Left ventricle myocardium superior (tissue), 1 donor: ENCODE measurements around the gene KRT79. TPM values are rescaled to one million over a fixed set of nuclear protein-coding genes. Genes with fewer than 3 reads are reported as not detected.

ENCODE experiments used
- ATAC-seq: fragments of 200-7000 bp; cut with Tn5 transposase; one replicate; pipeline ENCODE4 v1.9.1; 2020; ENCODE audit warnings: mild to moderate bottlenecking, moderate library complexity
- DNase-seq: peaks from one replicate; pipeline ENCODE4 v3.0.0-alpha.2; 2020
- intact Hi-C: fragments of 100-400 bp; cut with micrococcal nuclease; formaldehyde crosslinking; loops from one replicate; pipeline ENCODE4 v1.11.0; 2022
- total RNA-seq: library from RNA; stranded (reverse); fragmentation: NEBNext Ultra II Directional; extraction: Animal tissue kit (Norgen Biotek cat#: 25700); gene quantifications from one replicate; pipeline ENCODE4 v1.2.1, GENCODE V29; 2021
- donor health status: DM: no; HTN: yes; CAD: no; lungs with severe emphysema.

Gene KRT79
- total RNA-seq, 1 donor from 2014 or later: not detected

GRCh38 chr12:52812749-52813148 is 21.4 kb downstream of the KRT79 start:
- no peak for DNase-seq
- intact Hi-C loops: no loop called here
- ATAC-seq: no peak

- DNase-seq (no peak), ATAC-seq (no peak)
- intact Hi-C loops: no loop called here
These were observed 22.1 kb downstream of the KRT79 start for GRCh38 chr12:52812073-52812400.

GRCh38 chr12:52811191-52812072 is 22.7 kb downstream of the KRT79 start:
- ATAC-seq (no peak), DNase-seq (no peak)
- intact Hi-C loops: no loop called here

GRCh38 chr12:52810554-52810953 is 23.6 kb downstream of the KRT79 start:
- ATAC-seq (no peak), DNase-seq (no peak)
- intact Hi-C loops: no loop called here

GRCh38 chr12:52809166-52809565 is 24.9 kb downstream of the KRT79 start:
- ATAC-seq (no peak), DNase-seq (no peak)
- intact Hi-C loops: no loop called here

- intact Hi-C loops: no loop called here
- no peak for ATAC-seq
- DNase-seq: no peak
These were observed 25.4 kb downstream of the KRT79 start for GRCh38 chr12:52808573-52809160.

GRCh38 chr12:52807544-52808470 is 26.3 kb downstream of the KRT79 start:
- no peak for DNase-seq
- intact Hi-C loops: no loop called here
- no peak for ATAC-seq

GRCh38 chr12:52806821-52807543 is 27.1 kb downstream of the KRT79 start:
- no peak for ATAC-seq

GRCh38 chr12:52806169-52806811 is 27.8 kb downstream of the KRT79 start:
- intact Hi-C loops: no loop called here
- ATAC-seq: no peak
- DNase-seq: no peak

More at GRCh38 chr12:52806821-52807543, 27.1 kb downstream of the KRT79 start:
- intact Hi-C loops: no loop called here
- DNase-seq: no peak

GRCh38 chr12:52805739-52806138 is 28.4 kb downstream of the KRT79 start:
- ATAC-seq (no peak), DNase-seq (no peak)
- intact Hi-C loops: no loop called here

GRCh38 chr12:52805000-52805399 is 29.1 kb downstream of the KRT79 start:
- intact Hi-C loops: no loop called here
- no peak for ATAC-seq
- no peak for DNase-seq

GRCh38 chr12:52802442-52802841 is 31.7 kb downstream of the KRT79 start:
- intact Hi-C loops: no loop called here
- ATAC-seq (no peak), DNase-seq (no peak)

GRCh38 chr12:52801773-52802172 is 32.3 kb downstream of the KRT79 start:
- no peak for ATAC-seq
- DNase-seq: no peak
- intact Hi-C loops: no loop called here

GRCh38 chr12:52800259-52800917 is 33.7 kb downstream of the KRT79 start:
- ATAC-seq (no peak), DNase-seq (no peak)
- intact Hi-C loops: no loop called here

- intact Hi-C loops: no loop called here
- ATAC-seq: no peak
- no peak for DNase-seq
These were observed 34.5 kb downstream of the KRT79 start for GRCh38 chr12:52799505-52800211.

- no peak for ATAC-seq
- no peak for DNase-seq
- intact Hi-C loops: no loop called here
These were observed 35.2 kb downstream of the KRT79 start for GRCh38 chr12:52798671-52799504.
